Gastroesophageal sphincter (tissue), 4 donors: Measurements from ENCODE around the gene PSMD1. TPM values are rescaled to one million over a fixed set of nuclear protein-coding genes. Genes with fewer than 3 reads are reported as not detected.
"Not testable (repeated sequence)": the region's sequence is repeated elsewhere in the genome, so short reads cannot be mapped to it uniquely, and the experiment has no call there.

Experiments used
- ATAC-seq: fragments of 150-250 bp; one replicate; pipeline ENCODE4 v1.9.1; 2016; ENCODE audit warnings: mild to moderate bottlenecking, moderate library complexity
- H3K27ac ChIP-seq, 4 donors: fragments of 200-600 bp; sonication (generic) in 3 of 4; 1 replicate in 3 of 4; 2 replicates in 1 of 4; pipeline ENCODE4 v1.5.1; 2016 to 2019
- H3K27me3 ChIP-seq: fragments of 200-600 bp; sonication (generic); one replicate; pipeline ENCODE4 v1.5.1; 2019
- H3K36me3 ChIP-seq, 2 donors: fragments of 200-600 bp; sonication (generic); one replicate each; pipeline ENCODE4 v1.5.1; 2019; ENCODE audit warnings: control low read depth in 1 of 2
- H3K4me1 ChIP-seq, 3 donors: fragments of 200-600 bp; sonication (generic); 1 replicate in 2 of 3; 2 replicates in 1 of 3; pipeline ENCODE4 v1.5.1; 2016 to 2019; ENCODE audit warnings: control low read depth in 2 of 3
- H3K4me3 ChIP-seq, 2 donors: fragments of 200-600 bp; sonication (generic); one replicate each; pipeline ENCODE4 v1.5.1; 2019; ENCODE audit warnings: mild to moderate bottlenecking in 1 of 2, moderate library complexity in 1 of 2
- H3K9me3 ChIP-seq, 3 donors: fragments of 200-600 bp; sonication (generic); one replicate each; pipeline ENCODE4 v1.5.1; 2017 to 2019; ENCODE audit warnings: control low read depth in 2 of 3
- EP300 ChIP-seq: sonication (generic); formaldehyde crosslinking; IDR thresholded peaks from one replicate; pipeline ENCODE4 v1.6.1; 2017; ENCODE audit warnings: antibody characterized with exemption, mild to moderate bottlenecking
- POLR2A ChIP-seq, 2 donors: fragments of 450-650 bp; IDR thresholded peaks; one replicate each; pipeline ENCODE4 v1.6.1; 2017; ENCODE audit warnings: antibody characterized with exemption in 2 of 2, mild to moderate bottlenecking in 2 of 2, moderate library complexity in 1 of 2
- POLR2AphosphoS5 ChIP-seq: sonication (generic); formaldehyde crosslinking; IDR thresholded peaks from one replicate; pipeline ENCODE4 v1.6.1; 2017; ENCODE audit warnings: antibody characterized with exemption
- WGBS, 2 donors: methylation state at CpG; one replicate each; pipeline ENCODE4 v1.1.5; 2018; ENCODE audit warnings: low coverage in 1 of 2; 5-methylcytosine and 5-hydroxymethylcytosine counted together
- total RNA-seq, 4 donors: library from RNA; depleted of rRNA; stranded (reverse); fragments of >200 nt; gene quantifications; one replicate each; pipeline ENCODE4 v1.1.0, GENCODE V29; 2016
- TF ChIP-seq, protein P1 (sequence below), 4 experiments: fragments of 200-600 bp in 2 of 4; fragments of 450-650 bp in 2 of 4; sonication (generic) in 1 of 4; IDR thresholded peaks; one replicate each; pipeline ENCODE4 v1.5.1; 2017 to 2019; ENCODE audit warnings: antibody characterized with exemption in 4 of 4, mild to moderate bottlenecking in 2 of 4, moderate library complexity in 2 of 4

The PSMD1 gene
- total RNA-seq, 4 donors from 2014 or later: 58.8 to 93.4 (median 65.9) TPM

DNA sequence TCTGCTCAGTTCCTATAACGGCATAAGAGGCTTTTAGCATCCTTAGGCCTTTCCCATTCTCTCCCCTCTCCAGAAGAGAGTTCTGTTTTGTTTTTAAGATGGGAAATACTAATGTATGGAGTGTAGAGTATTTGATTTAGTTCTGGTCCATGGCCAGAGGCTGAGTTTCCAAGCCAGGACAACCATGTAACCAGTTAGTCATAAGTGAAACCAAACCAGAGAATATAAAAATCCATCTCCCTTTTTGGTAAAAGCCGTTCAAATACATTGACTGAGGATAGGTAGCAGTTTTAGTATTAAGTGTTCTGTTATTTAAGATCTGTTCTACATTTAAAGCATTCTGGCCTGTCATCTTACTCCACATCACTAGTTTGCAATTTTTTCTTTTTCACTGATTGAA lies 3.1 kb downstream of the PSMD1 start:
- H3K9me3 ChIP-seq: no peaks in the 10 kb centered on the region
- H3K27ac ChIP-seq: no peak overlapping the region
- no peaks in the 10 kb centered on the region for H3K27me3 ChIP-seq
- TF ChIP-seq, protein P1, sequence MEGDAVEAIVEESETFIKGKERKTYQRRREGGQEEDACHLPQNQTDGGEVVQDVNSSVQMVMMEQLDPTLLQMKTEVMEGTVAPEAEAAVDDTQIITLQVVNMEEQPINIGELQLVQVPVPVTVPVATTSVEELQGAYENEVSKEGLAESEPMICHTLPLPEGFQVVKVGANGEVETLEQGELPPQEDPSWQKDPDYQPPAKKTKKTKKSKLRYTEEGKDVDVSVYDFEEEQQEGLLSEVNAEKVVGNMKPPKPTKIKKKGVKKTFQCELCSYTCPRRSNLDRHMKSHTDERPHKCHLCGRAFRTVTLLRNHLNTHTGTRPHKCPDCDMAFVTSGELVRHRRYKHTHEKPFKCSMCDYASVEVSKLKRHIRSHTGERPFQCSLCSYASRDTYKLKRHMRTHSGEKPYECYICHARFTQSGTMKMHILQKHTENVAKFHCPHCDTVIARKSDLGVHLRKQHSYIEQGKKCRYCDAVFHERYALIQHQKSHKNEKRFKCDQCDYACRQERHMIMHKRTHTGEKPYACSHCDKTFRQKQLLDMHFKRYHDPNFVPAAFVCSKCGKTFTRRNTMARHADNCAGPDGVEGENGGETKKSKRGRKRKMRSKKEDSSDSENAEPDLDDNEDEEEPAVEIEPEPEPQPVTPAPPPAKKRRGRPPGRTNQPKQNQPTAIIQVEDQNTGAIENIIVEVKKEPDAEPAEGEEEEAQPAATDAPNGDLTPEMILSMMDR (IDR thresholded peaks at IDR 0.05): no peak
- TF ChIP-seq EP300 (no peak), POLR2A (IDR thresholded peaks at IDR 0.05) (no peak), POLR2AphosphoS5 (no peak)
- WGBS, 2 donors: 76 to 77% methylated on average over 2 of the region's 2 CpGs
- H3K4me1 ChIP-seq: peaks cover 9 to 38% (median 18%) of the 10 kb centered on the region in 3 donors
- H3K4me3 ChIP-seq: no peak overlapping the region
- H3K36me3 ChIP-seq: peaks cover 2 to 36% of the 10 kb centered on the region in 2 donors
- no peak for ATAC-seq

DNA sequence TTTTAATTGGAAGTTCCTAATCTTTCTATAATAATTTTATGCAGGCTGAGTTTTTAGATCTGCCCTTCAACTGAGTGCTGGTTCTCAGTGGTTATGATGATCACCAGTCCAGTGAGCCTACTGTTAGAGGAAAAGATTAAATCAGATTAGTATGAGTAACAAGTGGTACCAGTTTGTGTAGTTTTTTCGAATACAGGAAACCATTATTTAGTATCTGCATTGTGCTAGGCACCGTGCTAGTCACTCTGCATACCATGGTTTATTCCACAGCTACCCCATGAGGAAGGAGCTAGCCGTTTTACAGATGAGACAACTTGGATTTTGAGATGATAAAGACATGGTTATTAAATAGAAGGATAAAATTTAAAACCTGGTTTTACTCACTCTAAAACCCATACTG lies 6.1 kb downstream of the PSMD1 start:
- no peak for ATAC-seq
- 88 to 92% methylated on average over 2 to 3 of the region's 3 CpGs for WGBS, 2 donors
- Histone ChIP-seq H3K9me3 (no peaks in the 10 kb centered on the region), H3K27ac (no peak overlapping the region), H3K27me3 (no peaks in the 10 kb centered on the region), H3K36me3 (peaks cover 2 to 67% of the 10 kb centered on the region in 2 donors), H3K4me3 (no peak overlapping the region), H3K4me1 (peaks cover 9 to 28% (median 15%) of the 10 kb centered on the region in 3 donors)
- no peak for TF ChIP-seq EP300
- TF ChIP-seq, protein P1 (IDR thresholded peaks at IDR 0.05): no peak
- TF ChIP-seq POLR2A (IDR thresholded peaks at IDR 0.05): no peak
- no peak for TF ChIP-seq POLR2AphosphoS5

DNA sequence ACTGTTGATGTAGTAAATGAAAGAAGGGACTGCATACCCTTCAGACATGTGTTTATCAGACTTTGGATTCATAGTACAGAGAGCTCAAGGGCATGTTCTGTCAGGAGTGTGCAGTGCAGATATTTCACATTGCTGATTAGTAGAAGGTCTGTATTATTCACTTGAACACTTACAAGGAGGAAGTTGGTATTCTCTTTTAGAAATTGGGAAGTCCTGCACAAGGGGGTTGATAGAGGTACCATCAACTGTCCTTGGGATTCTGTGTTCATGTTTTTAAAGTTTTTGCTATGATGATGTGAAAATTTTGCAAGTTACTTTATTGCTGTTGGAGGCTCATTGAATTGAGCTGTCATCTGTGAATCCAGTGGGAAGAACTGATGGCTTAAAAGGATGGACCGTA lies 6.7 kb downstream of the PSMD1 start:
- peaks cover 2 to 72% of the 10 kb centered on the region in 2 donors for H3K36me3 ChIP-seq
- TF ChIP-seq EP300 (no peak), POLR2A (IDR thresholded peaks at IDR 0.05) (no peak), POLR2AphosphoS5 (no peak)
- TF ChIP-seq, protein P1 (IDR thresholded peaks at IDR 0.05): no peak
- 95 to 100% methylated on average over 1 of the region's 1 CpG for WGBS, 2 donors
- H3K27ac ChIP-seq: no peak overlapping the region
- ATAC-seq: no peak
- H3K27me3 ChIP-seq: no peaks in the 10 kb centered on the region
- H3K4me3 ChIP-seq: no peak overlapping the region
- peaks cover 6 to 22% (median 9%) of the 10 kb centered on the region in 3 donors for H3K4me1 ChIP-seq
- H3K9me3 ChIP-seq: no peaks in the 10 kb centered on the region

DNA sequence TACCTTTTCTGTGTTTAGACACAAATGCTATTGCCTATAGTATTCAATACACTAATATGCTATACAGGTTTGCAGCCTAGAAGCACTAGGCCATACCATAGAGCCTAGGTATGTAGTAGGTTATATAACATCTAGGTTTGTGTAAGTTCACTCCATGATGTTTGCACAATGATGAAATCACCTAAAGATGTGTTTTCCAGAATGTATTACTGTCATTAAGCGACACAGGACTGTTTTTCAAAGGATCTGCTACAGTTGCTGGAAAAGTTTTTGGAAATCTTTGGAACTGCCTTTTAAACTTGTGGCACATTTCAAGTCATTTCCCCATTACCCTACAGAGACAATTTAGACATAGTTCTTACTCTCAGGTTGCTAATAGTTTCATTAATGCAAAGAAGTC lies 9.3 kb downstream of the PSMD1 start:
- H3K36me3 ChIP-seq: peaks cover 2 to 98% of the 10 kb centered on the region in 2 donors
- no peaks in the 10 kb centered on the region for H3K4me1 ChIP-seq
- H3K4me3 ChIP-seq: no peak overlapping the region
- H3K27me3 ChIP-seq: no peaks in the 10 kb centered on the region
- no peak for TF ChIP-seq POLR2A (IDR thresholded peaks at IDR 0.05)
- no peak for TF ChIP-seq EP300
- TF ChIP-seq, protein P1 (IDR thresholded peaks at IDR 0.05): no peak
- TF ChIP-seq POLR2AphosphoS5: no peak
- 100% methylated on average over 1 of the region's 1 CpG for WGBS, 2 donors
- H3K9me3 ChIP-seq: no peaks in the 10 kb centered on the region
- no peak overlapping the region for H3K27ac ChIP-seq
- ATAC-seq: no peak

DNA sequence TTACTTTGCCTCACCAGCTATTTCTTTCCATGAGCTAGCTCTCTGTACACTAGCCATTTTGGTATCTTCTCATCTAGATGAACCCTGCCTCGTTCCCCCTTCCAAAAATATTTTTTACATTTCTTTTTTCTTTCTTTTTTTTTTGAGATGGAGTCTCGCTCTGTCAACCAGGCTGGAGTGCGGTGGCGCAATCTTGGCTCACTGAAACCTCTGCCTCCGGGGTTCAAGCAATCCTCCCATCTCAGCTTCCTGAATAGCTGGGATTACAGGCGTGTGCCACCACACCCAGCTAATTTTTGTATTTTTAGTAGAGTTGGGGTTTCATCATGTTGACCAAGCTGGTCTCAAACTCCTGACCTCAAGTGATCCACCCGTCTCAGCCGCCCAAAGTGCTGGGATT lies 10.9 kb downstream of the PSMD1 start:
- H3K4me1 ChIP-seq, H3K4me3 ChIP-seq, H3K27me3 ChIP-seq, H3K27ac ChIP-seq, ATAC-seq, H3K9me3 ChIP-seq: not testable (repeated sequence)
- peaks cover 5 to 97% of the 10 kb centered on the region in 2 donors for H3K36me3 ChIP-seq
- 91 to 92% methylated on average over 8 of the region's 8 CpGs for WGBS, 2 donors
